PC-3 (cell line): ENCODE measurements around the gene SELENOV.

ENCODE experiments used
- EZH2 ChIP-seq: fragments of 300-600 bp; sonication (generic); IDR thresholded peaks from one replicate; pipeline ENCODE4 v1.6.1; 2017; ENCODE audit warnings: antibody characterized with exemption, mild to moderate bottlenecking, low read length; ENCODE audit not compliant: unreplicated experiment
- TF ChIP-seq, protein P1 (sequence below): fragments of 300-600 bp; sonication (generic); conservative IDR thresholded peaks from 2 replicates; pipeline ENCODE4 v1.5.1; 2017; ENCODE audit warnings: antibody characterized with exemption, low read depth, mild to moderate bottlenecking, low read length

DNA sequence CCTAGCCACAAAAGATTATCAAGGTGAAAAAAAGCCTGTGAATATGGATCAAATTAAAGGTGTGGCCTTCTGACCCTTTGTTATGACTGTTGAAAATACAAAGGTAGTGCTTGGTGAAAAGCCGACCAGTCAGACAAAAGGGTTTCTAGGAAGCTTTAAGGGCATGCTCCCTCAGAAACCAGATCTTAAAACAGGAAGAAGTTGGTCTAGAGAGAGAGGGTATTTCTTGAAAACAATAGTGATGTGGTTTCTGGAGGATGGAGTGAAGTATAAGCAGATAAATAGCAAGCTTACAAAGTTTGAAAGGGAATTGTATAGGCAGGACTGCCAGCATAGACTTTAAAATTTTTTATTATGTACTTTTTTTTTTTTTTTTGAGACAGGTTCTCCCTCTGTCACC lies 30.0 kb downstream of the SELENOV start:
- TF ChIP-seq, protein P1, sequence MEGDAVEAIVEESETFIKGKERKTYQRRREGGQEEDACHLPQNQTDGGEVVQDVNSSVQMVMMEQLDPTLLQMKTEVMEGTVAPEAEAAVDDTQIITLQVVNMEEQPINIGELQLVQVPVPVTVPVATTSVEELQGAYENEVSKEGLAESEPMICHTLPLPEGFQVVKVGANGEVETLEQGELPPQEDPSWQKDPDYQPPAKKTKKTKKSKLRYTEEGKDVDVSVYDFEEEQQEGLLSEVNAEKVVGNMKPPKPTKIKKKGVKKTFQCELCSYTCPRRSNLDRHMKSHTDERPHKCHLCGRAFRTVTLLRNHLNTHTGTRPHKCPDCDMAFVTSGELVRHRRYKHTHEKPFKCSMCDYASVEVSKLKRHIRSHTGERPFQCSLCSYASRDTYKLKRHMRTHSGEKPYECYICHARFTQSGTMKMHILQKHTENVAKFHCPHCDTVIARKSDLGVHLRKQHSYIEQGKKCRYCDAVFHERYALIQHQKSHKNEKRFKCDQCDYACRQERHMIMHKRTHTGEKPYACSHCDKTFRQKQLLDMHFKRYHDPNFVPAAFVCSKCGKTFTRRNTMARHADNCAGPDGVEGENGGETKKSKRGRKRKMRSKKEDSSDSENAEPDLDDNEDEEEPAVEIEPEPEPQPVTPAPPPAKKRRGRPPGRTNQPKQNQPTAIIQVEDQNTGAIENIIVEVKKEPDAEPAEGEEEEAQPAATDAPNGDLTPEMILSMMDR = no peak
- TF ChIP-seq EZH2 = no peak
